NCI-H2171 (cell line): Measurements from ENCODE around the gene C14orf180.

ENCODE experiments used
- DNase-seq: peaks from one replicate; lab custom pipeline; 2025; lab: John Stamatoyannopoulos, UW

The C14orf180 gene

DNA sequence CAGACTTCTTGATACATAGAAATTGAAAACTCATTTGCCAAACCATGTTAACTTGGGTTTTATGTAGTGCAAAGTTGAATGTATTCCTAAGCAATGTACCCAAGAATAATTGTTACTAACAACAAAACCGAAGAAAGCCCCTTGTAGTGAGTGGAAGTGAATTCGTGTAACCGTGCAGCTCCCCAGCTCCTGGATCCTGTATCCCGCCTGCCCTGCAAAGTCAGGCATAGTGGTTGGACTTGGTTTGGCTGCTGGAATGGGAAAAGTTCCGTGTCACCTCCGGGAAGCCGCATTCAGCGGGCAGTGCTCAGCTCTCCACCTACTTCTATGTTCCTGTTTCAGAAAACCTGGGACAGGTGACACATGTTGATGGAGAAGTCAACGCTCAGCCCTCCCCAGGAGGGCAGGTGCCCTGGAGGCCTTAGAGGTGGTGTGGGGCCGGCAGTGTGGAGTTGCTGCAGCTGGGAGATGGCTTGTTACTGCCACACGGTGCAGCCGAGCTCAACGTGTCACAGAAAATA, 29.2 kb upstream of the C14orf180 start:
- DNase-seq: no peak

DNA sequence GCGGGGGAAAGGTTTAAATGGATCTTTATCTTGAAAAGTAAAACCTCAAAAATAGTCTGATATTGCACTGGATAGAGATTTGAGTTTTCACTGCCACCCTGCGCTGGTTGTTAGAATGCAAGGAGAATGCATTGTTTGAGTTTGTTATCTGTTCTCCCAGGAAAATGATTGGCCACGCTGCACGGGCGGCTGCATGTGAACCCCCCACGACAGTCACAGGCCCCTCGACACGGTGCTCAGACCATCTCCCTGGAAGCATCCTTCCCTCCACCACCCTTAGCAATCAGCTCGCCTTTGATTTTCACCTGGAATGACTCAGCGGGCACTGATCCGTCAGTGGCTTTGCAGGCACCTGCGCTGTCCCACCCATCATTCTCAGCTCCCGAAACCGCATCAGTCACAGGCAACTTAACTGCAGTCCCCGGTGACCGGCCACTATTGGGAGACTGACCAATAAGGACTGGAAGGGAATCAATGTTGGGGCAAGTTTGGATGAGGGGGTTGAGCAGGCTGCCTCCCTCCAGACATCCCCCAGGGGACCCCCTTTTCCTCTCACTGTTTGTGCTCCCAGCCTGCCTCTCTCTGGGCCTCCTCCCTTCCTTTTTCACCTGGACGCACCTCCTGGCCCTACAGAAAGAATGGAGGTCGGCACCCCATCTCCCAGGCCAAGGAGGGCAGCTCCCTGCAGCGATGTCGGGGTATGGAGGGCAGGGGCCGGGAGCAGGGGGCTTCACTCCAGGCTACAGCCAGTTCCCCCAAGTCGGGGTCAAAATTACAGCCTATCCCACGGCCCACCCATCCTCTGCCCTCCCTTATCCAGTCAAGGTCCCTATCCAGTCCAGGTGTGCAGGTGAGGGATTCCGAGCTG, 28.5 kb upstream of the C14orf180 start:
- DNase-seq: no peak

DNA sequence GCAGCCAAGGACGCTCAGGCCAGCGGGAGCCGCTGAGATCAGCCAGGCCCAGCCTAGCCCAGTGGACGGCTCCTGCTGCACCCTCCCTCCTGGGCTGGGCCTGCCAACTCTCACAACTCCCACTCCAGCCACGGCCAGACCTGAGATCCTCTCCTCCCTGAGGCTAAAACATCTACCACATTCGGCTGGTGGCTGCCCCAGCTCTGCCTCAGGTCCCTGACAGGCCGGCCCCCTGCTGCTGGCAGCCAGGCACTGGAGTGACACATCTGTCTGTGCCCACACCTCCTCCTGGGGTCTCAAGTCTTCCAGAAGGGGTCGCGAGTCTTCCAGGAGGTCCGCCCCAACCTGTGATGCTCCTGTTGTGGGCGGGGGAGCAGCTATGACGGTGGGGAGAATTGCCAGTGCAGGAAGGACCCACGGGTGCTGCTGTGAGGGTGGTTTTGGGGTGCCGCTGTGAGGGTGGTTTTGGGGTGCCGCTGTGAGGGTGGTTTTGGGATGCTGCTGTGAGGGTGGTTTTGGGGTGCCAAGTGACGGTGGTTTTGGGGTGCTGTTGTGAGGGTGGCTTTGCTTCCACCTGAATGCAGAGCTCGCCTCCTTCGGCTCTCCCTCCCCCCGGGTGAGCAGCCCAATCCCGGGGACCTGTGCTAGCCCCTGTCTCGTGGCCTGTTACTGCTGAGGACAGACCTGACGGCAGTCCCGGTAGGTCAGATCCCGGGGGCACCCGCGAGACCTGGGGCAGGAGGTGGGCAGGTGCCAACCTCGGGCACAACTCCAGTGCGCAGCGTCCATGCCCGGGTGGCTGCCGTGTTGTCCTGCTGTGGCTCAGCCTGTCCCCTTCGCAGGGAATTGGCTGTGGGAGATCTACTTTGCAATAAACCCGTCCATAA, 27.5 kb upstream of the C14orf180 start:
- no peak for DNase-seq

DNA sequence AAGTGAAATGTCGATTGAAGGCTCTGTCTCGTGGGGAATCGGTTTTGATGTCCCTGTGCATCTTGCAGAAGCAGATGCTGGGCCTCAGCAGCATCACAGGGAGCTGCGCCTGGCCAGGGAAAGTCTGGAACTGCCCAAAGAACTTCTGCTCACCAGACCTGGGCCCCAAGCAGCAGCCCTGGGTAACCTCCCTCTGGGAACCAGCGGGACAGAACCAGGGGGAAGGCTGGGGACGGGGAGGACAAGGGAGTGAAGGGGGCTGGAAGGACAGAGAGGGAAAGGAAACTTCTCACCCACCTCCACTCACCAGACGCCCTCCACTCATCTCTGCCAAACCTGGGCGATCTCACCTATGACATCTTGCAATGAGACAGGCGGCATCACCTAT, 26.8 kb upstream of the C14orf180 start:
- DNase-seq: no peak

DNA sequence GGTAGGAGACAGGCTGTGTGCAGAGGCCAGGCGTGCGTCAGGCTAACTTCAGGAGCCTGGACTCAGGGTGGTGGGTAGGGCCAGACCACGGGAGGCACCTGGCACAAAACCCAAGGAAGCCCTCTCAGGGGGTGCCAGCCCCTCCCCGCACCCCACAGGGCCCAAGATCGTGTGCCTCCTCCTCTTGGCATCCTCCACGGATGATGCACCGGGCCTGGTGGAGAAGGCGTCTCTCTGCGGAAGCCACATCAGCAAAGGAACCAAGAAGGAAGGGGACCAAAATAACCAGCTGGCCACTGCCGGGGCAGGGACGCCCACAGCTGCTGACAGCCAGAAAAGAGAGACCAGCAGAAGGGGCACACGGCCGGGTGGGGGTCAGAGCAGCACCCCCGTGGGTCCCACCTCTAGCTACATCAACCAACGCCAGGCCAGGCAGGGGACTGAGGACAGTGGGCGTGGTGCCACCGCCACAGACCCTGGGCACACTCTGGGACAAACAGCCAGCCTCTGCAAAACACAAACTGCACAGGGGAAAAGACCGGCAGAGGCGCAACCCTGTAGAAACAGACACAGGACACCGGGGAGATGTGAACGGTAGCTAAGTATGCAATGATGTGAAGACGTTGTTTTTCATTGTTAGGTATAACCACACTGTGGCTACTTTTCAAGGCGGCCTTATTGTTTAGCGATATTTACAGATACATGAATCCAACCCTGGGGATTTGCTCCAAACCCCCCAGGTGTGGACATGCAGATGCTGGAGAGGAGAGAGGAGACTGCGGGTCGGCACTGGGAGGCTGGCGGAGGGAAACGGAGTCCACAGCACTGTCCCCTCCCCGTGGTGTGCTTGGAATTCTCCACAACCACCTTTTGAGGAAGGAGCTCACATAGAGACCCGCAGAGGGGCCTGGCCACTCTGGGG, 26.1 kb upstream of the C14orf180 start:
- DNase-seq: no peak

DNA sequence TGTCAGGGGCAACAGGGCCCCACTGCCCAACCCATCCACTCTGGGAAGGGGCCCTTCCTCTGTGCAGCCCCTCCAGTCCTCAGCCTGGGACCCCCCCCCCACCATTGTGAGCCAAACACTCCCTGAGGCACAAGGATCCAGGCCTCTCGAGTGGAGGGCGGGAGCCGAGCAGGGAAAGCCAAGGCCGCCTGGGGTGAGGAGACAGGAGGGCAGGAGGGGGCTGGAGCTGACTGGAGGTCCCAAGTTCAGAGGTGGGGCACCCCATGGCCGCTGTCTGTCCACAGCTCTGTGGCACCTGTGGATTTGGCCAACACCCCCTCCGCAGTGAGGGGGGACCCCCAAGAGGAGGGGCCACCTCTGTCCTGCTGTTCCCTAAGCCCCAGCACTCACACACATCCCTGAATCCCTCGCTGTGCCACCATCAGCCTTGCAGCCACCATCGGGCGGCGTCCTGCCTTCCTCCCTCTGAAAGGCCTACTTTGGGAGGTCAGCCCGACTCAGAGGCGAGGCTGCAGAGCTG, 25.4 kb upstream of the C14orf180 start:
- no peak for DNase-seq

GRCh38 chr14:104554608-104555429, 24.7 kb upstream of the C14orf180 start:
- no peak for DNase-seq

DNA sequence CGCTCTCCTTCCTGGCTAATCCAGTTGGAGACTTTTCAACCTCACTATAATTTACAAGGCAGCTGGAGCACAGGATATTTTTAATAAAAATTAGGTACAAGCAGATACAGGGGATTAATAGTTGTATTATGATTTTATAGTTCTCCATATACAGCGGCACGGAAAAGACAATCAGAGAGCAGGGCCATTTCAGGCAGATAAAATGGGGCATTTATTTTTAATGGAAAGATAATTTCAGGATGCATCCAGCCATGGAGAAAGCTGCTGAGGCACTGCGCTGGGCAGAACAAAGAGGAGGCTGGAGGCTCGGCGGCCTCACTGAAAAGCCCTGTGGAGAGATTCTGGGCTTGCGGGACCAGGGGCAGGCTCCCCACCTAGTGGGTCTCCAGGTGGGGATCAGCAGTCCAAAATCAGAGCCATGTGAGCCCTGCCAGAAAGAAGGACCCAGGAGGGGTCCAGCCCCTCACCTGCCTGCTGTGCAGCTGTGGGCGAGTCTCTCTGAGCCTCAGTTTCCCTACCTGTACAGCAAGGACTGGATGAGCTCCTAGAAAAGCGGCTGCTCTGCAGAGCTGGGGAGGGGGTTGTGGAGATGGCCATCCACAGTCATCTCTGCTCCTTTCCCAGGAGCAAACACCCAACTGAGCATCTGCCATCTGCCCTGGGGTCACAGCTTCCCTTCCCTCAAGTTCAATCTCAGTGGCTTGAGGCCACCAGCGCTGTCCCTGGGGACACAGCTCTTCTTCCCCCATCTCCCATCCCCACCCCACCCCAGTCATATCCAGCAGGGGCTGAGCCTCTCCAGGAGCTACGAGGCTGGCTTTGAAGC, 23.9 kb upstream of the C14orf180 start:
- no peak for DNase-seq

- no peak for DNase-seq
Measured at GRCh38 chr14:104556256-104557021, 23.1 kb upstream of the C14orf180 start.

GRCh38 chr14:104557086-104557485, 22.5 kb upstream of the C14orf180 start:
- DNase-seq: no peak

- no peak for DNase-seq
Measured at GRCh38 chr14:104557766-104558165, 21.8 kb upstream of the C14orf180 start.

DNA sequence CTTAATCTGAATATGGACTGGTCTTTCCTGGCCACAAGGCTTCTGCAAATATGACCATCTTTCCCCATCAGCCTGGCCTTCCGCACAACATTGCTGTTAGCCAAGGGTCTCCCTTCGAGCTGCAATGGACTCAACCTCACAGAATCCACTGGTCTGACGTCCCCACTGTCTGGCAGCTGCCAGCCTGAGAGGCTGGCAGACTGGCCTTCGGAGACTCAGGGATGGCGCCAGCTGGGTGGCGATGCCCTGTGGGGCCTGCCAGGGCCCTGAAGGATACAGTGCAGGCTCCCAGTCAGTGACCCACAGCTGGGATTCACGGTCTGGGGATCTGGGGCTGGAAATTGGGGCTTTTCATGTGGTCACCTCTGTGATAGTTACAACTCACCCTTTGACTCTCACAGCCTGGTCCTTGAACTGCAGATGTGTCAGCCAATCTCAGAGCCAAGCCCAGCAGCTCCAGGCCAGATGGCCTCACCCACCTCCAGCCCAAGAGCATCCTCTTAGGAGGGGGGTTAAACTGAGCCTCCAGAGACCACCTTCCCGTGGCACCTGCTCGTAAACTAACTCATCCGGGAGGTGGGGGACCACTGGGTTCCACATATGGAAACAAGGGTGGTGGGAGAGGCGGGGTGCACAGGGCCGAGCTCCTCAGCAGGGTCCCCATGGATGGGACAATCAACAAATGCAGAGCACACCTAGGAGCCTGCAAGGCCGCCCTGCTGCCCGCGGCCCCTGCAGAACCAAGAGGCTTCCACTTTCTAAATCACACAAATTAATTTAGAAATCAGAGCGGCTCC, 21.1 kb upstream of the C14orf180 start:
- no peak for DNase-seq

- no peak for DNase-seq
Measured at GRCh38 chr14:104559028-104559803, 20.3 kb upstream of the C14orf180 start.

DNA sequence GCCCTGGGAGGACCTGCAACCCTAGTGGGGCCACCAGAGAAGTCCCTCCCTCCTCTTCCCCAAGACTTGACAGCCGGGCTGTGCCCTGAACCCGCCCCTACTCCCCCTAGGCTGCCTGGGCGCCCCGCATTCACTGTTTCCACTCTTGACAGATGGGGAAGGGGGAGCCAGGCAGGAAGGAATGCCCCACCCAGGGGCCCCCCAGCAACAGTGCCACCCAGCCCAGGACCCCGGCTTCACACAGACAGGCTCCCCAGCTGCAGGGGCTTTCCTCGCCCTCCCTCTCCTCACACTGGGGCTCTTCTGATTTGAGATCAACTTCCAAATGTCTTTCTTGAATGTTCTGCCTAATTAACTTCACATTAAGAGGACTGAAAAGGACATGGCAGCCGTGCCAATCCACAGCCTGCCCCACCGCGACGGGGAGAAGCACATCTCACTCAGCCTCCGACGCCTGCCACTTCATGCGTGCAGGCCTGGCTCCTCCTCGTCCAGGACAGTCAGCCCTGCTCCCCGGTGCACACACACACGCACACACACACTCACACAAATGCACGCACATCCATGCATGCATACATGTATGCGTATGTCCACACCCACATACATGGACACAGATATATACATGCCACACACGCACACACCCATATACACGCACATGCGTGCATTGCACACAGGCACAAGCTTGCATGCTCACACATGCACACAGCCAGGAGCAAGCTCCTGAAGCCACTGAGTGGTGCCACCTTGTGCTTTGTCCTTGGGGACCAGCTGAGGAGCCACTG, 19.6 kb upstream of the C14orf180 start:
- no peak for DNase-seq

DNA sequence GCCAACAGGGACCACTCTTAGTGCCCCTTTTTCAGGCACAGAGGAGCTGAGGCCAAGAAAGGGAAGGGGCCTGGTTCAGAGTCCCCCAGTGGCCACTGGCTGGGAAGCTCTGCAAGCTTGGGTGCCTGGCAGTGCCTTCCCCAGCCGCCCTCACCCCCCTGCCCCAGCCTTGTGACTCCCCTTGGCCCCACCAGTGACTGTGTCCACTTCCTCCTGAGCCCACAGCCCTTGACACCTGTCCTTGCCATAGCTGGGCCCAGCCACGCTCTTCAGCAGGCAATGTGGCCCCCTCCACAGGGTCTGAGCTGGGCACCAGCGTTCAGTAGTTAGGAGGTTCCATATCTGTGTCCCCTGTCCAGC, 19.0 kb upstream of the C14orf180 start:
- DNase-seq: no peak

DNA sequence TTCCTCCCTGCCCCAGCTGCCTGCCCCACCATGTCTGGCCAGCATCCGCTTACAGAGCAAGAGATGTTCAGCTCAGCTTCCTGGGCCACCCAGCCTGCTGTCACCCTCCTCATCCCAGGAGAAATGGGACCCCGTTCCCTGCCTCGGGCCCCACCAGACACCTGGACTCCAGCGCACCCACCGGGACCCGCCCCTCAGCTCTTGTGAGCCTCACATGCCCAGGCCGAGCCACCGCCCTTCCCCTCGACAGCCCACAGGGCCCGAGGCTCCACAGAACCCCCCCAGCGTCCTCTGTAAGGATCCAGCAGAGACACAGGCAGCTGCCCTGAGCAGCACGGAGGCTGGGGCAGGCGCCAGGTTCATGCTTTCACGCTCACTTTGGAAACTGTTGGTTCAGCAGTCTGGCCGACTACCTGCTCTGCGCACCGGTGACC, 18.4 kb upstream of the C14orf180 start:
- DNase-seq: no peak
